ENCODE results near the gene SLC11A1.
A peak's percentile ranks its signal among the peaks of the same experiment; 100 is the strongest.

The SLC11A1 gene

GRCh38 chr2:218370410-218371063, 11.5 kb upstream of the SLC11A1 start:
- Histone ChIP-seq H3K4me3 (ENCODE audit: low read length) (no peak overlapping the region), H3K27ac (ENCODE audit: low read length) (no peak overlapping the region), H4K20me1 (ENCODE audit: insufficient read depth, low read length) (no peaks in the 10 kb centered on the region), H3K36me3 (replicated peaks; ENCODE audit: low read depth, low read length) (peaks cover 7% of the 10 kb centered on the region), H3K4me1 (ENCODE audit: low read length) (peaks cover 34% of the 10 kb centered on the region), H2AFZ (ENCODE audit: low read depth, low read length) (no peak overlapping the region; the same call in 1 of the 2 replicates), H3K79me2 (ENCODE audit: low read length) (no peaks in the 10 kb centered on the region), H3K9me3 (ENCODE audit: insufficient read depth, low read length) (peaks cover 5% of the 10 kb centered on the region; the same call in 1 of the 2 replicates), H3K27me3 (ENCODE audit: low read depth, low read length) (no peaks in the 10 kb centered on the region), H3K9ac (ENCODE audit: low read length) (no peak overlapping the region), H3K4me2 (ENCODE audit: low read length) (peak overlapping the region; percentile 41)
- TF ChIP-seq CTCF (IDR thresholded peaks at IDR 0.05; ENCODE audit: low read depth, low read length): no peak
- TF ChIP-seq EZH2phosphoT487 (IDR thresholded peaks at IDR 0.05; ENCODE audit: low read depth): no peak

- TF ChIP-seq CTCF (IDR thresholded peaks at IDR 0.05; ENCODE audit: low read depth, low read length): no peak
- no peak for TF ChIP-seq EZH2phosphoT487 (IDR thresholded peaks at IDR 0.05; ENCODE audit: low read depth)
- no peaks in the 10 kb centered on the region for H3K27me3 ChIP-seq (ENCODE audit: low read depth, low read length)
- H2AFZ ChIP-seq (ENCODE audit: low read depth, low read length): no peak overlapping the region
- H3K4me1 ChIP-seq (ENCODE audit: low read length): peaks cover 33% of the 10 kb centered on the region
- H3K27ac ChIP-seq (ENCODE audit: low read length): no peak overlapping the region
- no peak overlapping the region for H3K4me3 ChIP-seq (ENCODE audit: low read length)
- no peaks in the 10 kb centered on the region for H3K79me2 ChIP-seq (ENCODE audit: low read length)
- H3K36me3 ChIP-seq (replicated peaks; ENCODE audit: low read depth, low read length): peaks cover 2% of the 10 kb centered on the region
- H3K9me3 ChIP-seq (ENCODE audit: insufficient read depth, low read length): peaks cover under 1% of the 10 kb centered on the region; the same call in 1 of the 2 replicates
- no peaks in the 10 kb centered on the region for H4K20me1 ChIP-seq (ENCODE audit: insufficient read depth, low read length)
- H3K9ac ChIP-seq (ENCODE audit: low read length): no peak overlapping the region
- H3K4me2 ChIP-seq (ENCODE audit: low read length): no peak overlapping the region
These were observed 10.1 kb upstream of the SLC11A1 start for GRCh38 chr2:218371983-218372350.

GRCh38 chr2:218374795-218375194, 7.3 kb upstream of the SLC11A1 start:
- no peaks in the 10 kb centered on the region for H3K27me3 ChIP-seq (ENCODE audit: low read depth, low read length)

GRCh38 chr2:218375212-218375611, 6.9 kb upstream of the SLC11A1 start:
- Histone ChIP-seq H3K4me3 (ENCODE audit: low read length) (no peak overlapping the region), H3K27ac (ENCODE audit: low read length) (no peak overlapping the region), H3K4me2 (ENCODE audit: low read length) (no peak overlapping the region), H2AFZ (ENCODE audit: low read depth, low read length) (no peak overlapping the region), H3K27me3 (ENCODE audit: low read depth, low read length) (no peaks in the 10 kb centered on the region), H3K9me3 (ENCODE audit: insufficient read depth, low read length) (no peaks in the 10 kb centered on the region), H4K20me1 (ENCODE audit: insufficient read depth, low read length) (no peaks in the 10 kb centered on the region), H3K4me1 (ENCODE audit: low read length) (peaks cover 10% of the 10 kb centered on the region), H3K36me3 (replicated peaks; ENCODE audit: low read depth, low read length) (no peaks in the 10 kb centered on the region), H3K79me2 (ENCODE audit: low read length) (no peaks in the 10 kb centered on the region), H3K9ac (ENCODE audit: low read length) (no peak overlapping the region)
- TF ChIP-seq CTCF (IDR thresholded peaks at IDR 0.05; ENCODE audit: low read depth, low read length): no peak
- TF ChIP-seq EZH2phosphoT487 (IDR thresholded peaks at IDR 0.05; ENCODE audit: low read depth): no peak

More at GRCh38 chr2:218374795-218375194, 7.3 kb upstream of the SLC11A1 start:
- Histone ChIP-seq H2AFZ (ENCODE audit: low read depth, low read length) (no peak overlapping the region), H4K20me1 (ENCODE audit: insufficient read depth, low read length) (no peaks in the 10 kb centered on the region), H3K9ac (ENCODE audit: low read length) (no peak overlapping the region), H3K4me1 (ENCODE audit: low read length) (peaks cover 14% of the 10 kb centered on the region), H3K79me2 (ENCODE audit: low read length) (no peaks in the 10 kb centered on the region), H3K4me2 (ENCODE audit: low read length) (no peak overlapping the region), H3K4me3 (ENCODE audit: low read length) (no peak overlapping the region), H3K36me3 (replicated peaks; ENCODE audit: low read depth, low read length) (no peaks in the 10 kb centered on the region), H3K27ac (ENCODE audit: low read length) (no peak overlapping the region), H3K9me3 (ENCODE audit: insufficient read depth, low read length) (no peaks in the 10 kb centered on the region)
- TF ChIP-seq CTCF (IDR thresholded peaks at IDR 0.05; ENCODE audit: low read depth, low read length) (no peak), EZH2phosphoT487 (IDR thresholded peaks at IDR 0.05; ENCODE audit: low read depth) (no peak)
